ENCODE data around the gene TMA16.

Gene TMA16

DNA sequence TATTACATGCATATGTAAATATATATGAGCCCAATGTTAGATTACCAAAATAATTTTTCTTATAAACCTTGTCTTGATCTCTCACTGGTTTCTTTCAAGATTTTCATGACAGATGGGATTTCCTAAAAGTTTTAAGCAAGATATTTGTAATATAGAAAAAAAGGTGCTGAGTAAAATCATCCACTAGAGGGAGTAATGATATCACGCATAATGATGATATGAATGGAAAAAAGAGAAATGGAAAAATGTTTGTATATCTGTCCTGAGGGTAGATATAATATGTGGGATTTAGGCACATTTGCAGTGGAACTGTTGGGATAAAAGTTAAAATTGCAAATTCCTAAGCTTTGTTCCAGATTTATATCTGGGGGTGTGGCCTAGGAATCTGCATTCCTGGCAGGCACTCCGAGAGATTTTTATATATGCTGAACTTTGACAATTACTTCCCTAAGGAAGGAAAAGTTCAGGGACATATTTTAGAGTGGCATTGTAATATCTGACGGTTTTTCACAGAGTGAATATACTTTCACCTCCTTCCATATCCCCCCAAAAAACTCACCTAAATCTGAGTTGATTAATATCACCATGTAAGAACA is 60.5 kb downstream of the TMA16 start:
- no peak overlapping the region for H3K4me3 ChIP-seq (ENCODE audit: control insufficient read depth, low read depth, low read length)
- peak; percentile 40 for DNase-seq (ENCODE audit: low read depth)
- TF ChIP-seq, protein P1, sequence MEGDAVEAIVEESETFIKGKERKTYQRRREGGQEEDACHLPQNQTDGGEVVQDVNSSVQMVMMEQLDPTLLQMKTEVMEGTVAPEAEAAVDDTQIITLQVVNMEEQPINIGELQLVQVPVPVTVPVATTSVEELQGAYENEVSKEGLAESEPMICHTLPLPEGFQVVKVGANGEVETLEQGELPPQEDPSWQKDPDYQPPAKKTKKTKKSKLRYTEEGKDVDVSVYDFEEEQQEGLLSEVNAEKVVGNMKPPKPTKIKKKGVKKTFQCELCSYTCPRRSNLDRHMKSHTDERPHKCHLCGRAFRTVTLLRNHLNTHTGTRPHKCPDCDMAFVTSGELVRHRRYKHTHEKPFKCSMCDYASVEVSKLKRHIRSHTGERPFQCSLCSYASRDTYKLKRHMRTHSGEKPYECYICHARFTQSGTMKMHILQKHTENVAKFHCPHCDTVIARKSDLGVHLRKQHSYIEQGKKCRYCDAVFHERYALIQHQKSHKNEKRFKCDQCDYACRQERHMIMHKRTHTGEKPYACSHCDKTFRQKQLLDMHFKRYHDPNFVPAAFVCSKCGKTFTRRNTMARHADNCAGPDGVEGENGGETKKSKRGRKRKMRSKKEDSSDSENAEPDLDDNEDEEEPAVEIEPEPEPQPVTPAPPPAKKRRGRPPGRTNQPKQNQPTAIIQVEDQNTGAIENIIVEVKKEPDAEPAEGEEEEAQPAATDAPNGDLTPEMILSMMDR (conservative IDR thresholded peaks at IDR 0.05; ENCODE audit: control insufficient read depth, insufficient read depth, low read depth, low read length), result peak; percentile 63

DNA sequence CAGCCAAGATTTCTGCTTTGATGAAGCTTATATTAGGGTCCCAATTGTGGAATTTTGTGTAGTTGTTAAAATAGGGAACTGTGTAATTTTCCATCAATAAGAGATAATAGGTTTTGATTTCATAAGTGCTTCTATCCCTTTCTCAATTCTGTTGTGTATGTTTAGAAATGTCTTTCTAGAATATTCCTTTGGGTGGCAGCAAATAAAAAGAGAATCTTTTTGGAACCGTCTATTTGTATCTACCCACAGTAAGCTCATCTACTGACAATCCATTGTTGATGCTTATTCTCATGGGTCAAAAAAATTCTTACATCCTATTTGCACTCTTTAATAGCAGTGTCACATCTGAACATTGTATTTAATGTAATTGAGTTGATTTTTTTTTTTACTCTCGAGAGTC is 61.7 kb downstream of the TMA16 start:
- peak; percentile 11 for DNase-seq (ENCODE audit: low read depth)
- H3K4me3 ChIP-seq (ENCODE audit: control insufficient read depth, low read depth, low read length), result no peak overlapping the region
- TF ChIP-seq, protein P1 (conservative IDR thresholded peaks at IDR 0.05; ENCODE audit: control insufficient read depth, insufficient read depth, low read depth, low read length), result peak; percentile 4

DNA sequence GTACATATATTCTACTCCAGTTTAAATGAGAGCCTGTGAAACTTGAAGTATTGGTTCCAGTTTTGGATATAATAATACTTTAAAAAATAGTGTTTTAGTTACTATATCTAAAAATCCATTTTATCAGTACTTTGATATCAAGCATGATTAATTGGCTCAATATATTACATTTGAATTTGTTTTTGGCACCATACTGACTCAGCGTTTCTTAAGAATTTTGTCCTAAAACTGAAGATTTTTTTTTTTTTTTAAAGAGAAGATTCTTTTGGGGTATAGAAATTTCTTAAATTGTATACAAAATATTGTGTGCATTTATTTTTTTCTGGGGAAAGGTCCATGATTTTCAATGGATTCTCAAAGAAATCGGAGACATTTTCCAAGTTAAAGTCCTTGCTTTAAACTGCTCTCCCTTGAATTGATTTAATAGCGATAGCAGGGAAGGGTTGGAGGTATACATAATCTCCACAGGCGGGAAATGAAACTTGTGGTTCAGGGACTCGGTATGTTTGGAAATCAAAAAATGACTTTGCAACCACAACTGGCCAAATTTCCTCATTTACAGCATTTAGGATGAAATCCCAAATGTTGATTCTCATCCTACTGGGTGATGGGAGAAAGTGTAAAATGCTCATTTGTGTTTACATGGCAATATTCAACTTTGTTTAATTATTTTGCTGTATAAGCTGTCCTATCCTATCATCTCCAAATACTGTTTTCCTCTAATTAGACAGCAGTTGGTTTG is 62.3 kb downstream of the TMA16 start:
- TF ChIP-seq, protein P1 (conservative IDR thresholded peaks at IDR 0.05; ENCODE audit: control insufficient read depth, insufficient read depth, low read depth, low read length), result no peak
- DNase-seq (ENCODE audit: low read depth), result no peak
- no peak overlapping the region for H3K4me3 ChIP-seq (ENCODE audit: control insufficient read depth, low read depth, low read length)

DNA sequence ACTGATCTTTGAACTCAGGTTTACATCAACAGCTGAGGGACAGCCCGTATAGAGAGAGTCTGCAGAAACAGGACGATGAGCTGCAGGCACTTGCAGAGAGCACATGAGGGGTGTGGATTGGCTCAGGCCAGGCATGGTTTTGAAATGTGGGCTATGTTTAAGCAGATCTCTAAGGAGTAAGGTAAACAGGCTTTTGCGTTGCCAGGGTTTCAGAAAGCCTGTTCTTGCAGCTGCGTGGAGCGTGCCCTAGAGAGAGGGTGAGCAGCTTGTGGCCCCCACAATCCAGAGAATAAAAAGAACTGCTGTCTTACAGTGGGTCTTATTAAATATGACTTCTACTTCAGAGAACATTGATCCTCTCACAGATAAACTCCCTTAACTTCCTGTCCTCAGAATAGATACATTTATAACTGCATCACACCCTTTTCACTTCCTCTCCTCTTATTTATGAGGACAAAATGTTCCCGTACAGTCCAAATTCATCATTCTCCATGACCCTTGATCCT is 64.1 kb downstream of the TMA16 start:
- no peak overlapping the region for H3K4me3 ChIP-seq (ENCODE audit: control insufficient read depth, low read depth, low read length)
- TF ChIP-seq, protein P1 (conservative IDR thresholded peaks at IDR 0.05; ENCODE audit: control insufficient read depth, insufficient read depth, low read depth, low read length), result no peak
- DNase-seq (ENCODE audit: low read depth), result no peak

DNA sequence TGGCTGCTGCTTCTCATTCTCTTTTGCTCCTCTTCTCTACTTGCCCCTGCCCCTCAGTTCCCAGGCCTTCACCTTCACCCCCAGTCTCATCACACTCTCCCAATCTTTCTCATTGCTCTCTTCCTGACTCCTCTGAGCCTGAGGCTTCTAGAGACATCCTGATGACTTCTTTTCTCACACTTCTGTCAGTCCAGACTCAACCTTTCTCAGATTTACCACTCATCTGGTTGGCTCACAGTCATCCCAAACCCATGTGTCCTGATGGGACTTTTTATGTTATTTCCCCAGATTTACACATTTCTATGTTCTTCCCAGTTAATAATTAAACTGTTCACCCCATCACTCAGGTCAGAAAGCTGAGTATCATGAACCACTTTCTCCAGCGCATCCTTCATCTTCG is 68.0 kb downstream of the TMA16 start:
- H3K4me3 ChIP-seq (ENCODE audit: control insufficient read depth, low read depth, low read length), result no peak overlapping the region
- TF ChIP-seq, protein P1 (conservative IDR thresholded peaks at IDR 0.05; ENCODE audit: control insufficient read depth, insufficient read depth, low read depth, low read length), result no peak
- no peak for DNase-seq (ENCODE audit: low read depth)

DNA sequence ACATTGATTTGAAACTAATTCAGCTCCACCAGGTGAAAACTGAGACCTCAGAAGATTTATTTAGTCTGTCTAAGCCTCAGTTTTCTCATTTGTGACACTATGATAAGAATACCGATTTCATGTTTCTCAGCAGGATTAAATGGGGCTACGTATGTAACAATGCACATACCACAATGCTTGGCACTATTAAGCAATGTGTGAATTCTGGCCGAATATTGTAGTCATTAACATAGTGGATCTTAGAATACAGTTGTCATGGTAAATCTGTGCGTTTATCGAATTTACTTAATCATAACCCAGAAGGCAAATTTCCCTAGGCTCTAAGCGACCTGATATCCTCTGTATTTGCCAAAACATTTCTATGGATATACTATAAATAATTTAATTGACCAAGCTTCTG is 69.1 kb downstream of the TMA16 start:
- TF ChIP-seq, protein P1 (conservative IDR thresholded peaks at IDR 0.05; ENCODE audit: control insufficient read depth, insufficient read depth, low read depth, low read length), result no peak
- DNase-seq (ENCODE audit: low read depth), result no peak

More for the DNA sequence above, 69.1 kb downstream of the TMA16 start:
- no peak overlapping the region for H3K4me3 ChIP-seq (ENCODE audit: control insufficient read depth, low read depth, low read length)
